ENCODE results near the gene TMOD1. TPM values are rescaled to one million over a fixed set of nuclear protein-coding genes. Genes with fewer than 3 reads are reported as not detected.
"Not testable (repeated sequence)": the region's sequence is repeated elsewhere in the genome, so short reads cannot be mapped to it uniquely, and the experiment has no call there.

TMOD1 gene
- total RNA-seq, 1 experiment from 2014 or later, result 0.55 TPM

- Histone ChIP-seq H3K4me3 (no peak overlapping the region), H3K27ac (no peak overlapping the region), H3K27me3 (no peaks in the 10 kb centered on the region), H3K4me1 (no peaks in the 10 kb centered on the region), H3K36me3 (no peaks in the 10 kb centered on the region), H3K9me3 (replicated peaks) (no peaks in the 10 kb centered on the region)
- no peak for DNase-seq
Measured at GRCh38 chr9:97480749-97481148, 20.7 kb upstream of the TMOD1 start.

DNA sequence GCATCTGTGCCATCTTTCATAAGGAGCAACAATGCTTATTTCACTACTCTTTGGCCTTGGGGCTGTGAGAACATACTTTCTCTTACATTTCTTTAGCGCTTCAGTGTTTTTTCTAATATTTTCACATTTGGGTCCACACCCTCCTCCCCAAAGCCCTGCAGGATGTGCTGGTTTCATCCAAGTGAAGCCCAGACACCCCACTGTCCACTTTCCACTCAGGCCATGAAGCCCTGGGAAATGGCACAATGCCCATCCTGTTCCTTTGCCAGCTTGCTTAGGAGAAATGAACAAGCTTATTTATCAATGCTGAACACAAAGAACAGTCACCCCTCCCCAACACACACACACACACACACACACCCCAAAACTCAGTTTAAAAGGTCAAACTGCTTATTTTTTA is 17.3 kb upstream of the TMOD1 start:
- H3K4me3 ChIP-seq, result no peak overlapping the region

GRCh38 chr9:97487107-97487506 is 14.4 kb upstream of the TMOD1 start:
- peak in 1 of 2 experiments; percentile 10 for DNase-seq
- H3K27ac ChIP-seq, result no peak overlapping the region
- H3K4me3 ChIP-seq, result no peak overlapping the region
- no peaks in the 10 kb centered on the region for H3K27me3 ChIP-seq
- no peaks in the 10 kb centered on the region for H3K36me3 ChIP-seq
- no peaks in the 10 kb centered on the region for H3K4me1 ChIP-seq
- 0 out of 2 replicates have a peak, but pooled peaks cover 3% of the 10 kb centered on the region for H3K9me3 ChIP-seq (replicated peaks)

More for the DNA sequence above, 17.3 kb upstream of the TMOD1 start:
- DNase-seq, result no peak
- H3K4me1 ChIP-seq, result no peaks in the 10 kb centered on the region
- no peaks in the 10 kb centered on the region for H3K27me3 ChIP-seq
- H3K27ac ChIP-seq, result no peak overlapping the region
- 0 out of 2 replicates have a peak, but pooled peaks cover 3% of the 10 kb centered on the region for H3K9me3 ChIP-seq (replicated peaks)
- no peaks in the 10 kb centered on the region for H3K36me3 ChIP-seq

DNA sequence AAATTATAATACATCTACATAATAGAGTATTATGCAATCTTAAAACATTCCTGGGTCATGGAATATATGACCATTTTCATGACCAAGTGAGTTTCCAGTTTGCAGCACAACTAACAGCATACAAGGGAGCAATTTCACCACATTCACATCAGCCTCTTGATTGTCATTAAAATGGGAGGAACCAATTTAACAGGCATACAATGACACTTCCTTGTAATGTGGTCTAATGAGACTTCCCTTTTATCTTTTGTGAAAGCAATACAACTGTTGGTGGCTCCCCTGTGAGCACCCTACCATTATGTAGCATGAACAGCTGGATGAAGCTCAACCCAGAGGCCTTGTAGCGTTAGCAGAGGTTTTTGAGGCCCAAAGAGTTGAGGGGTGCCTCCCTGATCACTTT is 13.6 kb upstream of the TMOD1 start:
- no peak overlapping the region for H3K27ac ChIP-seq
- no peaks in the 10 kb centered on the region for H3K27me3 ChIP-seq
- no peak for DNase-seq
- H3K4me3 ChIP-seq, result no peak overlapping the region
- H3K36me3 ChIP-seq, result no peaks in the 10 kb centered on the region
- H3K9me3 ChIP-seq (replicated peaks), result 0 out of 2 replicates have a peak, but pooled peaks cover 3% of the 10 kb centered on the region
- no peaks in the 10 kb centered on the region for H3K4me1 ChIP-seq

GRCh38 chr9:97491216-97491999 is 10.1 kb upstream of the TMOD1 start:
- Histone ChIP-seq H3K36me3 (no peaks in the 10 kb centered on the region), H3K4me3 (no peak overlapping the region), H3K4me1 (no peaks in the 10 kb centered on the region), H3K27ac (no peak overlapping the region), H3K9me3 (replicated peaks) (0 out of 2 replicates have a peak, but pooled peaks cover 3% of the 10 kb centered on the region), H3K27me3 (no peaks in the 10 kb centered on the region)
- no peak for DNase-seq

DNA sequence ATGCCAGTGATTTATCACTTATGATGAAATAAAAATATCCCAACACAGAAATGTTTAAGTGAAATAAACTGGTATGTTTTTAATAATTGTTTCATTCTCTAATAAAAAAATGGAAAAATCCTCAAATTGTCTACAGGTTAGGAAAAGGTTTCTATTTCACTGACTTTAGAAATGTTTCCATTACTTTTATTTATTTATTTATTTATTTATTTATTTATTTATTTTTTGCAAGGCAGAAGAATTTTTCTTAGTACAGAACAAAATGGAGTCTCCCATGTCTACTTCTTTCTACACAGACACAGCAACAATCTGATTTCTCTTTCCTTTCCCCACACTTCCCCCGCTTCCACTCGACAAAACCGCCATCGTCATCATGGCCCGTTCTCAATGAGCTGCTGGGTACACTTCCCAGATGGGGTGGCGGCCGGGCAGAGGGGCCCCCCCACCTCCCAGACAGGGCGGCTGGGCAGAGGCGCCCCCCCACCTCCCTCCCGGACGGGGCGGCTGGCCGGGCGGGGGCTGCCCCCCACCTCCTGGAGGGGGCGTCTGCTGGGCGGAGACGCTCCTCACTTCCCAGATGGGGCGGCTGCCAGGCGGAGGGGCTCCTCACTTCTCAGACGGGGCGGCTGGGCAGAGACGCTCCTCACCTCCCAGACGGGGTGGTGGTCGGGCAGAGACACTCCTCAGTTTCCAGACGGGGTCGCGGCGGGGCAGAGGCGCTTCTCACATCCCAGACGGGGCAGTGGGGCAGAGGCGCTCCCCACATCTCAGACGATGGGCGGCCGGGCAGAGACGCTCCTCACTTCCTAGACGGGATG is 3.7 kb upstream of the TMOD1 start:
- H3K27me3 ChIP-seq; DNase-seq; H3K36me3 ChIP-seq; H3K4me1 ChIP-seq; H3K9me3 ChIP-seq (replicated peaks); H3K4me3 ChIP-seq; H3K27ac ChIP-seq: not testable (repeated sequence)

DNA sequence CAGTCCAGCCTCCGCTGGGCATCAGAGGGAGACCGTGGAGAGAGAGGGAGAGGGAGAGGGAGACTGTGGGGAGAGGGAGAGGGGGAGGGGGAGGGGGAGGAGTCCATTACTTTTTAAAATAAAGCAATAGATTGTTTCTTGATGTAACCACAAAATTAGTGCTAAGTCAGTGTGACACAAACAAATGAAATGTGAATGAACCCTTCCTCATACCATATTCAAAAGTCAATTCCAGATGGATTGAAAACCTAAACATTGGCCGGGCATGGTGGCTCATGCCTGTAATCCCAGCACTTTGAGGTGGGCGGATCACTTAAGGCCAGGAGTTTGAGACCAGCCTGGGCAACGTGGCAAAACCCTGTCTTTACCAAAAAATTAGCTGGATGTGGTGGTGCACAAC is 2.6 kb upstream of the TMOD1 start:
- not testable (repeated sequence) for H3K4me1 ChIP-seq; H3K27ac ChIP-seq; H3K36me3 ChIP-seq; H3K4me3 ChIP-seq; H3K9me3 ChIP-seq (replicated peaks); DNase-seq
- H3K27me3 ChIP-seq, result peaks cover 12% of the 10 kb centered on the region

- no peaks in the 10 kb centered on the region for H3K4me1 ChIP-seq
- DNase-seq, result no peak
- no peak overlapping the region for H3K27ac ChIP-seq
- no peak overlapping the region for H3K4me3 ChIP-seq
- peaks cover 14% of the 10 kb centered on the region for H3K27me3 ChIP-seq
- H3K36me3 ChIP-seq, result no peaks in the 10 kb centered on the region
- no peaks in the 10 kb centered on the region for H3K9me3 ChIP-seq (replicated peaks)
Measured at GRCh38 chr9:97500263-97500662, 1.2 kb upstream of the TMOD1 start.

- no peak for DNase-seq
- H3K27me3 ChIP-seq, result peaks cover 14% of the 10 kb centered on the region
- no peaks in the 10 kb centered on the region for H3K36me3 ChIP-seq
- peak overlapping the region; percentile 75 for H3K4me3 ChIP-seq
- H3K9me3 ChIP-seq (replicated peaks), result no peaks in the 10 kb centered on the region
- no peaks in the 10 kb centered on the region for H3K4me1 ChIP-seq
- H3K27ac ChIP-seq, result no peak overlapping the region
Measured at GRCh38 chr9:97500765-97501176, 695 bp upstream of the TMOD1 start.

GRCh38 chr9:97501972-97502221 is 431 bp downstream of the TMOD1 start:
- Histone ChIP-seq H3K27me3 (peaks cover 14% of the 10 kb centered on the region), H3K27ac (no peak overlapping the region), H3K9me3 (replicated peaks) (no peaks in the 10 kb centered on the region), H3K4me3 (peak overlapping the region; percentile 75), H3K4me1 (no peaks in the 10 kb centered on the region), H3K36me3 (no peaks in the 10 kb centered on the region)
- DNase-seq, result no peak

DNA sequence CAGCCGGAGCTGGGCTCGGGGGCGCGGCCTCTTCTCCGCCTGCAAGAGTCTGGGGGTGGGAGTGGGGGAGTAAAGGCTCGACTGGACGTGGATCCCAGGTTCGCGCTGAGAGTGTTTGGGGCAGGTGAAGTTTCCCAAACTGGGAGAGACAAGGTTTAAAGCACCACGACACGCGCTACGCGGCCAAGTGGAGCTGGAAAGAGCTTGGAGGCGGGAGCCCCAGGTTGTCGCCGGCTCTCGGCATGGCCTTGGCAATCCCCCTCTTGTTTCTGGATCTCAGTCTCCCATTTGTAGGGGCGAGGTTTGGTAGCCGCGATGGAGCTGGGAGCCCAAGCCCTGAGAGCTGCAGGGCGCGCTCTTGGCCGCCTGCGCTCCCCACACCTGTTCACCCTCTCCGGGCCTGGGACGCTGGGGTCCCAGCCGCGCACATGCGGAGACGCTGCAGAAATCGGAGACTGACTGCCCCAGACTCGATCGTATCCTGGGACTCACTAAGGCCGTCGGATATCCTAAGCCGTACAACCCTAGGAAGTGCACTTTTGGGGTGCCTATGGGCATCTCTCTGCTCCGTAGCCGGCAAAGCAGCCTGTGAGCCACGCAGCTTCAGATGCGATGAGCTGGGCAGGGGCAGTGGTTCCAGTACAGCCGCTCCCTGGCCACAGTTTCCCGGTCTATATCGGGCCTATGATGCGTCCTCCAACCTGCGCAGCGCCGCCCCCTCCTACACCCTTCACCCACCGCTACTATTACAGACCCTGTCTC is 937 bp downstream of the TMOD1 start:
- H3K27me3 ChIP-seq, result peaks cover 14% of the 10 kb centered on the region
- DNase-seq, result peak; percentile 9 to 14
- no peak overlapping the region for H3K27ac ChIP-seq
- H3K9me3 ChIP-seq (replicated peaks), result no peaks in the 10 kb centered on the region
- H3K4me1 ChIP-seq, result no peaks in the 10 kb centered on the region
- H3K36me3 ChIP-seq, result no peaks in the 10 kb centered on the region
- peak overlapping the region; percentile 75 for H3K4me3 ChIP-seq

DNA sequence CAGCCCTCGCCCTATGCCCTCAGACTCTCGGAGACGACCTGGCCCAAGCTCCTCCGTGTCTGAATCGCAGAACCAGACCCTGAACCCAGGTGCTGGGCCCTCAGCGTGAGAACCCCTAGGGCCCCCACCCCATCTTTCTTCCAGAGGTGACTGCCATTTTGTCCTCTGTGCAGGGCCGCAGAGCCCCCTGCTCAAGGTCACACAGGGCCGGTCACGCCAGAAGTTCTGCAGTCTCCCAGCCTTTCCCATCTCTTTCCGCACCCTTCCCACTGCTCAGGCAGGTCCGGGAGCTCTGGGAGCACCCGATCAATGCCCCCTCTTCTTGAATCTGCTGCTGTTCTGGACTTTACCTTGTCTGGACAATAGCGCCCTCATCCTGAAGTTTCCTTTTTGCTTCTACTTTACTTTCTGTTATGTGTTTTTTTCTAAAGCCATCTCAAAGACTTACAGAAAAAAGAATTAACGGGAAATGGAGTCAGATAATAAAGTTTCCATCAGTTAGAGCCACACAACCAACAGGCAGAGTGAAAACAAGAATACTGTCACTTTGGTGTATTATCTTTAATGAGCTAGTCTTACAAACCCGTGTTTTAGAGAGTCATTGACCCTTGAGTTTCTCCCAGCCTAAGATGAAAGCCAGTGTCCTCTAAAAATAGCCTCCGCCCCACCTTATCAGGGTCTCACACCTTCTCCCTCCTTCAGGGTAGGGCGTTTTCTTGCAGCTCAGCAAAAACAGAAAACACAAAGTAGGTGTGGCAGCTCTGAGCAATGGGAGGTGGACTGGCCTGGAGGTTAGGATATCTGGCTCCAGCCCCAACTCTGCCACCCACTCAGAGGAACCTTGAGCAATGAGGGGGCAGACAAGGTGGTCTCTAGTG is 1.8 kb downstream of the TMOD1 start:
- no peak for DNase-seq
- H3K27ac ChIP-seq, result no peak overlapping the region
- H3K9me3 ChIP-seq (replicated peaks), result no peaks in the 10 kb centered on the region
- no peaks in the 10 kb centered on the region for H3K36me3 ChIP-seq
- H3K27me3 ChIP-seq, result peaks cover 14% of the 10 kb centered on the region
- H3K4me3 ChIP-seq, result no peak overlapping the region
- no peaks in the 10 kb centered on the region for H3K4me1 ChIP-seq

GRCh38 chr9:97503862-97504210 is 2.4 kb downstream of the TMOD1 start:
- no peak overlapping the region for H3K4me3 ChIP-seq
- no peak for DNase-seq
- H3K4me1 ChIP-seq, result no peaks in the 10 kb centered on the region
- H3K36me3 ChIP-seq, result no peaks in the 10 kb centered on the region
- H3K9me3 ChIP-seq (replicated peaks), result no peaks in the 10 kb centered on the region
- H3K27ac ChIP-seq, result no peak overlapping the region
- H3K27me3 ChIP-seq, result peaks cover 14% of the 10 kb centered on the region
